K562 (cell line): Measurements from ENCODE around the gene C19orf47. TPM values are rescaled to one million over a fixed set of nuclear protein-coding genes. Genes with fewer than 3 reads are reported as not detected.

Experiments used
- ARID1B ChIP-seq: fragments of 450-650 bp; IDR thresholded peaks from 2 replicates; pipeline ENCODE4 v1.6.1; 2016; ENCODE audit warnings: antibody characterized with exemption, mild to moderate bottlenecking, inconsistent platforms
- BCOR ChIP-seq: fragments of 450-650 bp; IDR thresholded peaks from 2 replicates; pipeline ENCODE4 v1.6.1; 2016
- C11orf30 ChIP-seq: fragments of 450-650 bp; IDR thresholded peaks from 2 replicates; pipeline ENCODE4 v1.6.1; 2016; ENCODE audit warnings: low read depth, mild to moderate bottlenecking
- CHCHD3 ChIP-seq: fragments of 250-450 bp; sonication (Bioruptor Pico); IDR thresholded peaks from 2 replicates; pipeline ENCODE4 v2.1.2; 2022; ENCODE audit warnings: mild to moderate bottlenecking
- CTBP1 ChIP-seq: fragments of 450-650 bp; IDR thresholded peaks from 2 replicates; pipeline ENCODE4 v1.6.1; 2016; ENCODE audit warnings: borderline replicate concordance
- ETV6 ChIP-seq, 3 experiments: fragments of 150-350 bp in 1 of 3; sonication (generic) in 1 of 3; formaldehyde crosslinking in 1 of 3; IDR thresholded peaks; 2 replicates each; pipeline versions ENCODE4 v1.6.1 to v1.8.0; 2014 to 2022; ENCODE audit warnings: borderline replicate concordance in 2 of 3, low read depth in 2 of 3, antibody characterized with exemption in 1 of 3, low read length in 1 of 3, mild to moderate bottlenecking in 1 of 3, missing genetic modification reagents in 1 of 3
- FOXK1 ChIP-seq: sonication (generic); formaldehyde crosslinking; IDR thresholded peaks from 2 replicates; pipeline ENCODE4 v1.8.0; 2022; ENCODE audit warnings: missing genetic modification reagents, mild to moderate bottlenecking, borderline replicate concordance
- HMBOX1 ChIP-seq: sonication (generic); IDR thresholded peaks from 2 replicates; pipeline ENCODE4 v1.6.1; 2016
- HNRNPL ChIP-seq: fragments of 200-400 bp; formaldehyde crosslinking; IDR thresholded peaks from 2 replicates; pipeline ENCODE4 v1.6.1; 2017; ENCODE audit warnings: low read depth, mild to moderate bottlenecking, low read length
- KDM5B ChIP-seq: fragments of 200-600 bp; sonication (generic); IDR thresholded peaks from 2 replicates; pipeline ENCODE4 v1.6.1; 2012; ENCODE audit warnings: low read depth, mild to moderate bottlenecking, moderate library complexity, low read length, control low read depth, inconsistent platforms; ENCODE audit not compliant: insufficient replicate concordance
- MCM3 ChIP-seq: fragments of 450-650 bp; IDR thresholded peaks from 2 replicates; pipeline ENCODE4 v1.6.1; 2016
- NCOA2 ChIP-seq, 2 experiments: fragments of 450-650 bp; IDR thresholded peaks; 2 replicates each; pipeline ENCODE4 v1.6.1; 2018; ENCODE audit warnings: mild to moderate bottlenecking in 2 of 2, moderate library complexity in 1 of 2; ENCODE audit not compliant: partially characterized antibody in 2 of 2
- NR2C1 ChIP-seq, 2 experiments: fragments of 450-650 bp; IDR thresholded peaks; 2 replicates each; pipeline ENCODE4 v1.6.1; 2017; ENCODE audit warnings: mild to moderate bottlenecking in 2 of 2, antibody characterized with exemption in 1 of 2, inconsistent platforms in 1 of 2, missing compliant biosample characterization in 1 of 2, missing genetic modification characterization in 1 of 2
- NR2C2 ChIP-seq, 2 experiments: fragments of 200-800 bp in 1 of 2; sonication (Bioruptor generic) in 1 of 2; sonication (generic) in 1 of 2; formaldehyde crosslinking in 1 of 2; IDR thresholded peaks; 2 replicates each; pipeline versions ENCODE4 v1.6.1 to v1.8.0; 2016 to 2022; ENCODE audit warnings: mild to moderate bottlenecking in 1 of 2, missing compliant biosample characterization in 1 of 2, missing genetic modification characterization in 1 of 2, missing genetic modification reagents in 1 of 2
- NR2F6 ChIP-seq: fragments of 450-650 bp; formaldehyde crosslinking; IDR thresholded peaks from 2 replicates; pipeline ENCODE4 v1.4.0; 2020; ENCODE audit warnings: mild to moderate bottlenecking
- POLR2G ChIP-seq: fragments of 200-400 bp; formaldehyde crosslinking; IDR thresholded peaks from 2 replicates; pipeline ENCODE4 v1.6.1; 2017; ENCODE audit warnings: low read depth, mild to moderate bottlenecking, antibody characterized with exemption, low read length, moderate library complexity
- RFX1 ChIP-seq: fragments of 450-650 bp; IDR thresholded peaks from 2 replicates; pipeline ENCODE4 v1.6.1; 2016; ENCODE audit warnings: mild to moderate bottlenecking, moderate library complexity
- SIX5 ChIP-seq, 2 experiments: IDR thresholded peaks; 2 replicates each; pipeline ENCODE4 v1.6.1; 2011; ENCODE audit warnings: low read length in 2 of 2, borderline replicate concordance in 1 of 2, low read depth in 1 of 2, mild to moderate bottlenecking in 1 of 2, moderate library complexity in 1 of 2; ENCODE audit not compliant: insufficient read depth in 1 of 2
- SNAPC5 ChIP-seq: fragments of 250-450 bp; sonication (Bioruptor Pico); IDR thresholded peaks from 2 replicates; pipeline ENCODE4 v1.8.0; 2021; ENCODE audit warnings: moderate library complexity, mild to moderate bottlenecking, inconsistent platforms
- TSC22D4 ChIP-seq: fragments of 450-650 bp; IDR thresholded peaks from 2 replicates; pipeline ENCODE4 v1.6.1; 2016; ENCODE audit warnings: missing genetic modification characterization, missing biosample characterization, control low read depth
- ZNF121 ChIP-seq: sonication (generic); formaldehyde crosslinking; conservative IDR thresholded peaks from 2 replicates; pipeline ENCODE4 v1.8.0; 2022; ENCODE audit warnings: missing genetic modification reagents
- ZNF717 ChIP-seq: fragments of 250-450 bp; sonication (Bioruptor Pico); IDR thresholded peaks from 2 replicates; pipeline ENCODE4 v1.5.0; 2021
- polyA plus RNA-seq, 8 experiments: library from polyadenylated mRNA; depleted of rRNA in 4 of 8; stranded (reverse) in 5 of 8; unstranded in 3 of 8; fragments of >200 nt; fragmentation: Nextera tagmentation in 2 of 8; fragmentation: Illumina TruSeq in 1 of 8; extraction: Ambion mirVana in 2 of 8; extraction: Trizol in 1 of 8; gene quantifications; 2 replicates each; pipeline versions ENCODE4 v1.2.1 to v1.2.3, GENCODE V29; 2011 to 2014; ENCODE audit warnings: inconsistent platforms in 1 of 8, missing spikeins in 1 of 8
- total RNA-seq, 7 experiments: library from RNA; depleted of rRNA in 6 of 7; stranded (reverse); fragments of >200 nt in 6 of 7; fragmentation: Illumina TruSeq in 2 of 7; extraction: Trizol in 2 of 7; gene quantifications; 2 replicates each; pipeline versions ENCODE4 v1.2.1 to v1.2.3, GENCODE V29; 2011 to 2021; ENCODE audit warnings: low replicate concordance in 1 of 7
- TF ChIP-seq, protein P1 (sequence below): fragments of 250-450 bp; sonication (Bioruptor Pico); IDR thresholded peaks from 2 replicates; pipeline ENCODE4 v1.8.0; 2022; ENCODE audit warnings: moderate library complexity, mild to moderate bottlenecking, inconsistent platforms

Gene C19orf47
- total and polyA plus RNA-seq, 9 of the 15 experiments (the other 6 are each of a cell fraction or from before 2014, with no cell fraction given) = 0.08 to 26.1 (median 14.7) TPM

DNA sequence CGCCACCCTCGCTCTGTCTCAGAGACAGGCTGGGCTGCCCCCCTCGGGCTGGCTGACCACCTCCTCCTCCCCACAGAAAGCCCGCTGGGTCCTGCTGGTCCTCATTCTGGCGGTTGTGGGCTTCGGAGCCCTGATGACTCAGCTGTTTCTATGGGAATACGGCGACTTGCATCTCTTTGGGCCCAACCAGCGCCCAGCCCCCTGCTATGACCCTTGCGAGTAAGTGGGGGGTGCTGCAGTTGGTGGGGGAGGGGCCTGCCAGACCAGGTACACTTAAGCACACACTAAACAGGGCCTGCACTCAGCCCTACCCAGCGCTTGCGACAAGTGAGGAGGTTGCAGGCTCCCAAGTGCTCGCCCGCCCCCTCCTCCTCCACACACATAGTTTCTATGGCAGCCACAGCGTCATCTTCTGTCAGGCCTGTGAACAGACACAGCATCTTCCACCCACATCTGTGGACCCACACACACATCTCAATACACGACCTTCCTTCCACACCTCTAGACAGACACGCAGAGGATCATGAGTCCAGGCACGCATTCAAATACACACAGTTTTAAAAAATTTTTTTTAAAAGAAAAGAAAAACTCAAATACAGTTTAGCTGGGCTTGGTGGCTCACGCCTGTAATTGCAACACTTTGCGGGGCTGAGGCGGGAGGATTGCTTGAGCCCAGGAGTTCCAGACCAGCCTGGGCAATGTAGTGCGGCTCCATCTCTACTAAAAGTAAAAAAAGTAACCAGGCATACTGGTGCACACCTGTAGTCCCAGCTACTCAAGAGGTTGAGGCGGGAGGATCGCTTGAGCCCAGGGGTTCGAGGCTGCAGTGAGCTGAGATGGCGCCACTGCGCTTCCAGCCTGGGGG, 18.7 kb upstream of the C19orf47 start (continued):
- no peak for TF ChIP-seq TSC22D4 (tag)
- no peak for TF ChIP-seq ZNF121 (CRISPR knock-in tag)
- TF ChIP-seq SNAPC5 (CRISPR knock-in tag) = no peak
- no peak for TF ChIP-seq ETV6 (IDR thresholded peaks at IDR 0.05; ENCODE audit: borderline replicate concordance in 1 of 2, low read depth in 2 of 2, low read length in 1 of 2)
- no peak for TF ChIP-seq ETV6 (CRISPR knock-in tag; IDR thresholded peaks at IDR 0.05; ENCODE audit: borderline replicate concordance)
- no peak for TF ChIP-seq HMBOX1
- TF ChIP-seq FOXK1 = no peak
- no peak for TF ChIP-seq SIX5 (IDR thresholded peaks at IDR 0.05; ENCODE audit: borderline replicate concordance in 1 of 2, insufficient read depth in 1 of 2, low read depth in 1 of 2, low read length in 2 of 2)
- TF ChIP-seq, protein P1, sequence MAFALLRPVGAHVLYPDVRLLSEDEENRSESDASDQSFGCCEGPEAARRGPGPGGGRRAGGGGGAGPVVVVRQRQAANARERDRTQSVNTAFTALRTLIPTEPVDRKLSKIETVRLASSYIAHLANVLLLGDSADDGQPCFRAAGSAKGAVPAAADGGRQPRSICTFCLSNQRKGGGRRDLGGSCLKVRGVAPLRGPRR (CRISPR knock-in tag) = no peak
- peak; percentile 21; the same call in 1 of the 2 replicates for TF ChIP-seq ARID1B
- TF ChIP-seq HNRNPL = no peak
- TF ChIP-seq RFX1 = peak; percentile 85
- TF ChIP-seq NR2C1 (IDR thresholded peaks at IDR 0.05) = no peak
- TF ChIP-seq NR2C1 (tag; IDR thresholded peaks at IDR 0.05) = no peak
- no peak for TF ChIP-seq NR2F6 (CRISPR knock-in tag)
- no peak for TF ChIP-seq CHCHD3
- no peak for TF ChIP-seq KDM5B
- no peak for TF ChIP-seq MCM3
- TF ChIP-seq NR2C2 (CRISPR knock-in tag; IDR thresholded peaks at IDR 0.05) = no peak
- TF ChIP-seq NR2C2 (tag; IDR thresholded peaks at IDR 0.05) = no peak
- TF ChIP-seq ZNF717 (CRISPR knock-in tag) = no peak
- TF ChIP-seq BCOR = no peak
- peak; percentile 31; the same call in 1 of the 2 replicates for TF ChIP-seq CTBP1
- no peak for TF ChIP-seq NCOA2 (IDR thresholded peaks at IDR 0.05; ENCODE audit: partially characterized antibody in 2 of 2)
- TF ChIP-seq POLR2G = peak; percentile 48; the same call in 1 of the 2 replicates
- TF ChIP-seq C11orf30 = peak; percentile 97
